Activated naive CD8-positive, alpha-beta T cell treated with anti-CD3 and anti-CD28 coated beads, Interleukin-2, amount 10 ng/mL, durations not matched to agents 7 days and 5 days (primary cell): ENCODE data around the gene COPS6. TPM values are rescaled to one million over a fixed set of nuclear protein-coding genes. Genes with fewer than 3 reads are reported as not detected.
"Not testable (repeated sequence)": the region's sequence is repeated elsewhere in the genome, so short reads cannot be mapped to it uniquely, and the experiment has no call there.

Source experiments
- ATAC-seq: fragments of 150-1000 bp; cut with Tn5 transposase; one replicate; pipeline ENCODE4 v1.10.0; 2021; ENCODE audit warnings: low read depth, moderate library complexity
- POLR2A ChIA-PET: fragments of 350-600 bp; sonication (Branson Sonifier 250); formaldehyde crosslinking; loops from one replicate; lab custom pipeline; 2021; ENCODE audit warnings: antibody characterized with exemption; lab: Charles Lee
- DNase-seq: peaks from one replicate; pipeline ENCODE4 v3.0.0; 2021
- H3K27ac Mint-ChIP-seq: one replicate; pipeline ENCODE4 v1.8.0; 2022; ENCODE audit warnings: mild to moderate bottlenecking, mixed read lengths
- H3K27me3 Mint-ChIP-seq: one replicate; pipeline ENCODE4 v1.8.0; 2022; ENCODE audit warnings: mild to moderate bottlenecking, moderate library complexity, mixed read lengths
- H3K36me3 Mint-ChIP-seq: one replicate; pipeline ENCODE4 v1.8.0; 2021; ENCODE audit warnings: mild to moderate bottlenecking, mixed read lengths
- H3K4me1 Mint-ChIP-seq: one replicate; pipeline ENCODE4 v1.8.0; 2021; ENCODE audit warnings: mixed read lengths
- H3K4me3 Mint-ChIP-seq: one replicate; pipeline ENCODE4 v1.8.0; 2022; ENCODE audit warnings: mild to moderate bottlenecking, moderate library complexity, mixed read lengths
- H3K9me3 Mint-ChIP-seq: one replicate; pipeline ENCODE4 v1.8.0; 2021; ENCODE audit warnings: mixed read lengths
- total RNA-seq, 2 experiments: library from RNA; stranded (reverse); gene quantifications; one replicate each; pipeline ENCODE4 v1.2.3, GENCODE V29; 2021

Gene COPS6
- total RNA-seq, 2 experiments from 2014 or later = 72.4 to 76.7 TPM

DNA sequence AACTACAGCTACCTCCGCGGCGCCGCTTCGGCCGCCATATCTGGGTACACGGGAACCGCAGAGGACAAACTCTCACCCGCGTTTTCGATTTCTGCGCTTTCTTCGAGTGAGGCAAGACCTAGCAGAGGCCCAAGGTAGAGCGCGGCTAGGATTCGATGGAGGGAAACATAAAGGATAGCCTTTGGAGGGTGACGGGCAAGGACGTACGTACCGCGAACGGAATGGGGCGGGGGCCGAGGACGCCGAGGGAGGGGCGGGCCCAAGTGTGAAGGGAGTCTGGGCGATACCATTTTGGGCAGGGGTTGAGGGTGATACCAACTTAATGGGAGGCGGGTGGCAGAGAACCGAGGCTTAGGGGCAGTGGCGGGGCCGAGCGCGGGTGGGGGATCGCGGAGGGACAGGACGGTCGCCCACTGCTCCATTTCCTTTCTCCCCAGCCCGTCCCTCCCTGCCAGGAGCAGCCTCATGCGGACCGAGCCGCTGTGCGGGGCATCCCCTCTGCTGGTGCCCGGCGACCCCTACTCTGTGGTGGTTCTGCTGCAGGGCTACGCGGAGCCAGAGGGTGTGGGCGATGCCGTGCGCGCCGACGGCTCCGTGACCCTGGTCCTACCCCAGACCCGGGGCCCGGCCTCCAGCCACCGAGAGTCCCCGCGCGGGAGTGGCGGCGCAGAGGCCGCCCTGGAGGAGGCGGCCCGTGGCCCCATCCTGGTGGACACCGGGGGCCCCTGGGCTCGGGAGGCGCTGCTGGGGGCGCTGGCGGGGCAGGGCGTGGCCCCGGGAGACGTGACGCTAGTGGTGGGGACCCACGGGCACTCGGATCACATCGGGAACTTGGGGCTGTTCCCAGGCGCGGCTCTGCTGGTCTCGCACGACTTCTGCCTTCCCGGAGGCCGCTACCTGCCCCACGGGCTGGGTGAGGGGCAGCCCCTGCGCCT, 38.4 kb downstream of the COPS6 start, which contains the start of gene MBLAC1:
Gene MBLAC1 (plus strand): TSS at position 37 of the 935 bp plus-strand sequence. CDS start 429 bp downstream, at position 466.
- Mint-ChIP-seq H3K27me3 (no peaks in the 10 kb centered on the region), H3K4me1 (peaks cover 22% of the 10 kb centered on the region), H3K4me3 (peak within 1 kb of the TSS; percentile 100), H3K9me3 (no peaks in the 10 kb centered on the region), H3K27ac (peak within 1 kb of the TSS; percentile 100), H3K36me3 (peaks cover 8% of the 10 kb centered on the region)
- POLR2A ChIA-PET = interaction anchor here (0.7 to 5.4 kb wide), 13 partner anchors 11 to 303 kb away, joined by 3 to 89 read pairs (median 4); partner anchors contain the start of genes AP4M1, LAMTOR4, MCM7 and MEPCE
- ATAC-seq (peak; percentile 68), DNase-seq (peak; percentile 87)

GRCh38 chr7:100127866-100128636, 39.3 kb downstream of the COPS6 start:
- no peak for DNase-seq
- Mint-ChIP-seq H3K4me1 (peaks cover 29% of the 10 kb centered on the region), H3K9me3 (no peaks in the 10 kb centered on the region), H3K36me3 (peaks cover 4% of the 10 kb centered on the region), H3K4me3 (peak overlapping the region; percentile 100), H3K27me3 (no peaks in the 10 kb centered on the region), H3K27ac (peak overlapping the region; percentile 100)
- ATAC-seq = peak; percentile 17
- POLR2A ChIA-PET = interaction anchor here (0.6 to 5.4 kb wide), 14 partner anchors 8 to 301 kb away, joined by 3 to 89 read pairs (median 4); partner anchors contain the start of genes AP4M1, LAMTOR4, MCM7 and MEPCE

DNA sequence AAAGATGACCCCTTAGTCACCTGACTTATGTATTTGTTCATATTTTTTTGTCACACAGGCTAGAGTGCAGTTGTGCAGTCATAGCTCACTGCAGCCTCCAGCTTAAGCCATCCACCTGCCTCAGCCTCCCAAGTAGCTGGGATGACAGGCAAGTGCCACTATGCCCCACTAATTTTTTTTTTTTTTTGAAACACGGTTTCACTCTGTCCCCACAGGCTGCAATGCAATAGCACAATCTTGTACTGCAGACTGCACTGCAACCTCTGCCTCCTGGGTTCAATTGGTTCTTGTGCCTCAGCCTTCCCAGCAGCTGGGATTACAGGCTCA, 39.8 kb downstream of the COPS6 start:
- DNase-seq (no peak), ATAC-seq (no peak)
- peak overlapping the region; percentile 100 for H3K4me3 Mint-ChIP-seq
- peak overlapping the region; percentile 100 for H3K27ac Mint-ChIP-seq
- no peaks in the 10 kb centered on the region for H3K9me3 Mint-ChIP-seq
- POLR2A ChIA-PET = interaction anchor here (0.6 to 5.4 kb wide), 15 partner anchors 8 to 301 kb away, joined by 3 to 89 read pairs (median 4); partner anchors contain the start of genes AP4M1, LAMTOR4, MCM7 and MEPCE
- H3K27me3 Mint-ChIP-seq = no peaks in the 10 kb centered on the region
- peaks cover 4% of the 10 kb centered on the region for H3K36me3 Mint-ChIP-seq
- H3K4me1 Mint-ChIP-seq = peaks cover 29% of the 10 kb centered on the region

DNA sequence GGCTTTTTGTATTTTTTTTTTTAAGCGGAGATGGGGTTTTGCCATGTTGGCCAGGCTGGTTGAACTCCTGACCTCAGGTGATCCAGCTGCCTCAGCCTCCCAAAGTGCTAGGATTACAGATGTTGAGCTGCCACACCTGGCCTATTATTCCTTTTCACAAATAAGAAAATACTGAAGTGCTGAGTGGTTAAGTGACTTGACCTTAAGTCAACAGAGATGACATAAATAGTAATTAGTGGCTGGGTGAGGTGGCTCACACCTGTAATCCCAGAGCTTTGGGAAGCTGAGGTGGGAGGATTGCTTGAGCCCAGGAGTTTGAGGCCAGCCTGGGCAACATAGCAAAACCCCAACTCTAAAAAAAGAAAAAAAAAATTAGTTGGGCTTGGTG, 41.4 kb downstream of the COPS6 start:
- H3K4me3 Mint-ChIP-seq, H3K9me3 Mint-ChIP-seq, ATAC-seq, H3K27ac Mint-ChIP-seq, H3K36me3 Mint-ChIP-seq, DNase-seq, H3K27me3 Mint-ChIP-seq: not testable (repeated sequence)
- H3K4me1 Mint-ChIP-seq = peaks cover 18% of the 10 kb centered on the region
- POLR2A ChIA-PET = interaction anchor here (0.6 to 1.1 kb wide), 3 partner anchors 30 to 134 kb away, joined by 3 read pairs; no protein-coding TSS in a partner anchor

DNA sequence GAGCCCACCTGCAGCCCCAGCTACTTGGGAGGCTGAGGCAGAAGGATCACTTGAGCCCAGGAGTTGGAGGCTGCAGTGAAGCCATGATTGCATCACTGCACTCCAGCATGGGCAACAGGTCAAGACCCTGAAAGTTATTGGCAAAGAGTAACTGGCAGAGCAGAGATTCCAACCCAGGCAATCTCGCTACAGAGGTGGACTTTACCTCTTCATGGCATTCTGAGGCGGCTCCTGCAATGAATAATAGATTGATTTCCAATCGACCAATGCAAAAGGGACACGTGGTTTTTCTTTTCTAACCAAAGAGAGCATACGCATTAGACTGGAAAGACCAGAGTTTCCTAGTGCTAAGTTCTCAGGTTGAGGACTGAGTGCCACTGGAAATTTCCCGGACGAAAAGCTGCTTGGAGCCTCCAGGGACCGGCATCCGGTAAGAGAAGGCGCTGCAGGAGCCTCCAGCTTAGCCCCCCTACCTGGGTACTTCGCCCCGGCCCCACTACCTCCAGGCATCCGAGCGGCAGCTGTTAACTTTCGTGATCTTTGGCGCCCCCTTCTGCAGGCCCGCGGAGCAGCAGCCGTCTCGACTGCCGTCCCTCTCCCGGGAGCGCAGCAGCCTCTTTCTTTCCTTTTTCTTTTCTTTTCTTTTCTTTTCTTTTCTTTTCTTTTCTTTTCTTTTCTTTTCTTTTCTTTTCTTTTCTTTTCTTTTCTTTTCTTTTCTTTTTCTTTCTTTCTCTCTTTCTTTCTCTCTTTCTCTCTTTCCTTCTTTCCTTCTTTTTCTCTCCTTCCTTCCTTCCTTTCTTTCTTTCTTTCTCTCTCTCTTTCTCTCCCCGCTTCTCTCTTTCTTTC, 42.1 kb downstream of the COPS6 start:
- POLR2A ChIA-PET = interaction anchor here (0.6 to 1.1 kb wide), 4 partner anchors 11 to 51 kb away, joined by 3 read pairs; partner anchors contain the start of genes AP4M1, CNPY4 and MCM7
- Mint-ChIP-seq H3K27ac (no peak overlapping the region), H3K27me3 (no peaks in the 10 kb centered on the region), H3K9me3 (no peaks in the 10 kb centered on the region), H3K4me1 (peaks cover 18% of the 10 kb centered on the region), H3K36me3 (no peaks in the 10 kb centered on the region), H3K4me3 (peak overlapping the region; percentile 48)
- DNase-seq (peak; percentile 87), ATAC-seq (no peak)

DNA sequence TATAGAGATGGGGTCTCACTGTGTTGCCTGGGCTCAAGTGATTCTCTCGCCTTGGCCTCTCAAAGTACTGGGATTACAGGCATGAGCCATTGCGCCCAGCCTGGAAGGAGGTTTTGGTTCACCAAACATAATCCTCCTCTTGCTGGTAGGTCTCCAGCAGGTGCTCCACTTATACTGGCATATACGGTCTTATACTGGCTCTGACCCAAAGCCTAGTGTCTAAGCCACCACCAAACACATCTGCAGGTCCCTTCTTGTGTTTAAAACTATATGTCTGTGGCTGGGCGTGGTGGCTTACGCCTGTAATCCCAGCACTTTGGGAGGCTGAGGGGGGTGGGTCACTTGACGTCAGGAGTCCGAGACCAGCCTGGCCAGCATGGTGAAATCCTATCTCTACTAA, 43.4 kb downstream of the COPS6 start:
- POLR2A ChIA-PET = interaction anchor here (0.7 to 1.3 kb wide), 5 partner anchors 16 to 213 kb away, joined by 3 to 7 read pairs (median 4); partner anchors contain the start of genes AP4M1, LAMTOR4 and MCM7
- Mint-ChIP-seq H3K9me3 (no peaks in the 10 kb centered on the region), H3K4me3 (no peak overlapping the region), H3K27ac (no peak overlapping the region), H3K27me3 (no peaks in the 10 kb centered on the region), H3K36me3 (no peaks in the 10 kb centered on the region), H3K4me1 (peaks cover 16% of the 10 kb centered on the region)
- no peak for DNase-seq
- no peak for ATAC-seq

GRCh38 chr7:100132697-100133151, 44.0 kb downstream of the COPS6 start:
- Mint-ChIP-seq H3K9me3 (no peaks in the 10 kb centered on the region), H3K4me1 (peaks cover 18% of the 10 kb centered on the region), H3K36me3 (no peaks in the 10 kb centered on the region), H3K27ac (no peak overlapping the region), H3K4me3 (no peak overlapping the region), H3K27me3 (no peaks in the 10 kb centered on the region)
- POLR2A ChIA-PET = interaction anchor here (0.7 to 2.2 kb wide), 9 partner anchors 16 to 212 kb away, joined by 3 to 14 read pairs (median 5); partner anchors contain the start of genes AP4M1, LAMTOR4, MCM7 and PVRIG
- ATAC-seq = peak; percentile 74
- peak; percentile 68 for DNase-seq

- peak overlapping the region; percentile 83 for H3K27ac Mint-ChIP-seq
- peaks cover 14% of the 10 kb centered on the region for H3K4me1 Mint-ChIP-seq
- ATAC-seq (peak; percentile 72), DNase-seq (no peak)
- peak overlapping the region; percentile 66 for H3K4me3 Mint-ChIP-seq
- no peaks in the 10 kb centered on the region for H3K27me3 Mint-ChIP-seq
- no peaks in the 10 kb centered on the region for H3K36me3 Mint-ChIP-seq
- no peaks in the 10 kb centered on the region for H3K9me3 Mint-ChIP-seq
- POLR2A ChIA-PET = interaction anchor here (0.6 to 4.0 kb wide), 11 partner anchors 9 to 700 kb away, joined by 3 to 24 read pairs (median 4); partner anchors contain the start of genes AP4M1, CPSF4, GAL3ST4 and LAMTOR4
Observed at GRCh38 chr7:100137851-100138760, 49.3 kb downstream of the COPS6 start.

DNA sequence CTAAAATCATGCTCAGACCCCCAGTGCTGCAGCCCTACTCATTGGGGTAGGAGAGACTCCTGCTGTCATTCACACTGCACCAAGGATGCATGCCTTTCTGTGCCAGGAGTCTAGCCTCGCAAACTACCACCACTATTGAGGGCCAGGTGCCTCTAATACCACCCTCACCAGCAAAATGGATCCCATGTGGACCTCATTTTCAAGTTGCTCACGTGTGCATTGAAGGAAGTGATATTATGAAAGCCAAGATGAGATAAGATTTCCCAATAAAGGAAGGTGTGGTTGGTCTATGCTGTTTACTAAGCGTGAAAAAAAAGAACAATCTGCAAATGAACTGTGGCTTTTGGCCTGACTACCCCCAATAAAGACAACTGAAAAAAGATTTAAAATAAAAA, 52.8 kb downstream of the COPS6 start:
- Mint-ChIP-seq H3K4me1 (peaks cover 14% of the 10 kb centered on the region), H3K9me3 (no peaks in the 10 kb centered on the region), H3K27me3 (no peaks in the 10 kb centered on the region), H3K27ac (no peak overlapping the region), H3K4me3 (no peak overlapping the region), H3K36me3 (no peaks in the 10 kb centered on the region)
- POLR2A ChIA-PET = interaction anchor here (0.6 to 1.3 kb wide), 2 partner anchors 10 to 36 kb away, joined by 3 read pairs; partner anchors contain the start of genes GPC2 and STAG3
- ATAC-seq = no peak
- DNase-seq = no peak
